MCF 10A (cell line): ENCODE data around the gene PHACTR1. TPM values are rescaled to one million over a fixed set of nuclear protein-coding genes. Genes with fewer than 3 reads are reported as not detected.

ENCODE experiments used
- BruUV-seq: library from RNA; stranded (reverse); fragments of 400-500 nt; replicated peaks from 2 replicates; lab custom pipeline; 2021; lab: Mats Ljungman, UMichigan
- CTCF ChIA-PET: fragments of 300-600 bp; sonication (Branson Sonifier 250); formaldehyde crosslinking; extraction: SDS; loops from one replicate; lab custom pipeline; 2021; ENCODE audit warnings: antibody characterized with exemption, inconsistent platforms; lab: Yijun Ruan, JAX
- POLR2A ChIA-PET: fragments of 300-600, 350-650 bp; sonication (Branson Sonifier 250); formaldehyde crosslinking; extraction: SDS; loops from one replicate; lab custom pipeline; 2020; ENCODE audit warnings: antibody characterized with exemption, inconsistent platforms; lab: Yijun Ruan, JAX
- DNase-seq: peaks from one replicate; pipeline ENCODE4 v3.0.0-alpha.2; 2018; ENCODE audit not compliant: unreplicated experiment
- H3K27ac Mint-ChIP-seq: one replicate; pipeline ENCODE4 v1.8.0; 2022; ENCODE audit warnings: mild to moderate bottlenecking, low read depth, mixed read lengths; ENCODE audit not compliant: unreplicated experiment
- H3K27me3 Mint-ChIP-seq: one replicate; pipeline ENCODE4 v1.8.0; 2022; ENCODE audit warnings: mixed read lengths; ENCODE audit not compliant: insufficient read depth, unreplicated experiment
- H3K36me3 Mint-ChIP-seq: one replicate; pipeline ENCODE4 v1.8.0; 2022; ENCODE audit warnings: mild to moderate bottlenecking, moderate library complexity, mixed read lengths; ENCODE audit not compliant: insufficient read depth, unreplicated experiment
- H3K4me1 Mint-ChIP-seq: one replicate; pipeline ENCODE4 v1.8.0; 2022; ENCODE audit warnings: mixed read lengths; ENCODE audit not compliant: insufficient read depth, unreplicated experiment
- H3K4me3 Mint-ChIP-seq: one replicate; pipeline ENCODE4 v1.8.0; 2022; ENCODE audit warnings: mild to moderate bottlenecking, moderate library complexity, mixed read lengths; ENCODE audit not compliant: unreplicated experiment
- H3K9me3 Mint-ChIP-seq: one replicate; pipeline ENCODE4 v1.8.0; 2022; ENCODE audit warnings: mixed read lengths; ENCODE audit not compliant: unreplicated experiment
- CTCF ChIP-seq: fragments of 200-600 bp; IDR thresholded peaks from one replicate; pipeline ENCODE4 v1.8.0; 2022; ENCODE audit warnings: antibody characterized with exemption, mild to moderate bottlenecking; ENCODE audit not compliant: unreplicated experiment
- intact Hi-C: fragments of 100-400 bp; cut with micrococcal nuclease; formaldehyde crosslinking; loops from 2 replicates; pipeline ENCODE4 v1.14.1; 2022
- total RNA-seq: library from RNA; stranded (reverse); gene quantifications from 2 replicates; pipeline ENCODE4 v1.2.3, GENCODE V29; 2022

The PHACTR1 gene
- total RNA-seq, 1 experiment from 2014 or later, result not detected

GRCh38 chr6:13251242-13251641, 534.7 kb downstream of the PHACTR1 start:
- no peaks in the 10 kb centered on the region for H3K27me3 Mint-ChIP-seq
- TF ChIP-seq CTCF, result no peak
- peaks cover under 1% of the 10 kb centered on the region for H3K9me3 Mint-ChIP-seq
- intact Hi-C loops, result no loop called here
- H3K27ac Mint-ChIP-seq, result no peak overlapping the region
- DNase-seq, result no peak
- no peaks in the 10 kb centered on the region for H3K36me3 Mint-ChIP-seq
- ChIA-PET CTCF (interaction anchor here (0.7 to 1.9 kb wide), 3 partner anchors 10 to 96 kb away, joined by 4 to 7 read pairs (median 5); no protein-coding TSS in a partner anchor), POLR2A (interaction anchor here (2.0 kb wide), 1 partner anchor 77 kb away, joined by 6 read pairs; the partner anchor contains the start of gene TBC1D7)
- BruUV-seq, result no TSS peak
- H3K4me3 Mint-ChIP-seq, result no peak overlapping the region
- peaks cover 19% of the 10 kb centered on the region for H3K4me1 Mint-ChIP-seq

GRCh38 chr6:13252790-13253189, 536.2 kb downstream of the PHACTR1 start:
- TF ChIP-seq CTCF, result no peak
- H3K4me3 Mint-ChIP-seq, result no peak overlapping the region
- intact Hi-C loops, result no loop called here
- ChIA-PET POLR2A (no interaction called here), CTCF (no interaction called here)
- H3K36me3 Mint-ChIP-seq, result no peaks in the 10 kb centered on the region
- no peak for DNase-seq
- BruUV-seq, result no TSS peak
- no peaks in the 10 kb centered on the region for H3K27me3 Mint-ChIP-seq
- H3K9me3 Mint-ChIP-seq, result peaks cover 6% of the 10 kb centered on the region
- no peak overlapping the region for H3K27ac Mint-ChIP-seq
- peaks cover 19% of the 10 kb centered on the region for H3K4me1 Mint-ChIP-seq

GRCh38 chr6:13253272-13253671, 536.7 kb downstream of the PHACTR1 start:
- Mint-ChIP-seq H3K27ac (no peak overlapping the region), H3K4me1 (peaks cover 14% of the 10 kb centered on the region), H3K9me3 (peaks cover 6% of the 10 kb centered on the region), H3K36me3 (no peaks in the 10 kb centered on the region), H3K4me3 (no peak overlapping the region), H3K27me3 (no peaks in the 10 kb centered on the region)
- BruUV-seq, result no TSS peak
- no peak for DNase-seq
- intact Hi-C loops, result no loop called here
- ChIA-PET CTCF (no interaction called here), POLR2A (no interaction called here)
- TF ChIP-seq CTCF, result no peak

GRCh38 chr6:13256266-13257001, 539.9 kb downstream of the PHACTR1 start:
- no peak for TF ChIP-seq CTCF
- POLR2A ChIA-PET, result interaction anchor here (0.9 kb wide), 2 partner anchors 8 kb away, joined by 3 read pairs; no protein-coding TSS in a partner anchor
- intact Hi-C loops, result no loop called here
- Mint-ChIP-seq H3K4me3 (no peak overlapping the region), H3K4me1 (no peaks in the 10 kb centered on the region), H3K36me3 (no peaks in the 10 kb centered on the region), H3K9me3 (peaks cover 6% of the 10 kb centered on the region), H3K27me3 (peaks cover 4% of the 10 kb centered on the region), H3K27ac (no peak overlapping the region)
- no peak for DNase-seq
- no TSS peak for BruUV-seq
- CTCF ChIA-PET, result no interaction called here
